ENCODE data around the gene AGER.

AGER gene

GRCh38 chr6:32152769-32153563 is 31.1 kb downstream of the AGER start:
- peak overlapping the region; percentile 93 for H3K4me2 ChIP-seq (ENCODE audit: low read depth, low read length, poor library complexity, severe bottlenecking)
- no peaks in the 10 kb centered on the region for H3K9me2 ChIP-seq (replicated peaks; ENCODE audit: low read depth, low read length)
- H2AFZ ChIP-seq (ENCODE audit: low read length): no peak overlapping the region
- H4K20me1 ChIP-seq (ENCODE audit: insufficient read depth, low read length, poor library complexity, severe bottlenecking): no peaks in the 10 kb centered on the region
- peaks cover 21% of the 10 kb centered on the region for H3K4me1 ChIP-seq (ENCODE audit: insufficient read depth, low read length, poor library complexity, severe bottlenecking)
- H3F3A ChIP-seq (ENCODE audit: low read depth): no peaks in the 10 kb centered on the region
- H3K79me2 ChIP-seq (ENCODE audit: insufficient read depth, low read length): peaks cover 17% of the 10 kb centered on the region
- TF ChIP-seq CTCF (conservative IDR thresholded peaks at IDR 0.05; ENCODE audit: low read length) (no peak), EZH2phosphoT487 (IDR thresholded peaks at IDR 0.05; ENCODE audit: borderline replicate concordance) (no peak)
- peak overlapping the region; percentile 90 for H3K4me3 ChIP-seq (ENCODE audit: low read length, poor library complexity, severe bottlenecking)
- H3K9me3 ChIP-seq (ENCODE audit: insufficient read depth, low read depth, low read length): no peaks in the 10 kb centered on the region
- peak overlapping the region; percentile 70 for H3K9ac ChIP-seq (ENCODE audit: low read depth, low read length, poor library complexity, severe bottlenecking)
- no peaks in the 10 kb centered on the region for H3K27me3 ChIP-seq (ENCODE audit: insufficient read depth, low read length, poor library complexity, severe bottlenecking)
- peaks cover 6% of the 10 kb centered on the region; the same call in 1 of the 2 replicates for H3K36me3 ChIP-seq (ENCODE audit: insufficient read depth, low read length)

GRCh38 chr6:32151863-32152768 is 31.9 kb downstream of the AGER start, which contains the start of gene PRRT1:
PRRT1 (minus strand) TSS chr6:32151939; CDS start chr6:32151827, 112 bp downstream.
- no peaks in the 10 kb centered on the region for H3K27me3 ChIP-seq (ENCODE audit: insufficient read depth, low read length, poor library complexity, severe bottlenecking)
- H3K9me3 ChIP-seq (ENCODE audit: insufficient read depth, low read depth, low read length): no peaks in the 10 kb centered on the region
- H3K79me2 ChIP-seq (ENCODE audit: insufficient read depth, low read length): peaks cover 17% of the 10 kb centered on the region
- peak within 1 kb of the TSS; percentile 9 for H3K9ac ChIP-seq (ENCODE audit: low read depth, low read length, poor library complexity, severe bottlenecking)
- H3K36me3 ChIP-seq (ENCODE audit: insufficient read depth, low read length): no peaks in the 10 kb centered on the region
- no peaks in the 10 kb centered on the region for H3K9me2 ChIP-seq (replicated peaks; ENCODE audit: low read depth, low read length)
- no peaks in the 10 kb centered on the region for H4K20me1 ChIP-seq (ENCODE audit: insufficient read depth, low read length, poor library complexity, severe bottlenecking)
- no peak within 1 kb of the TSS for H2AFZ ChIP-seq (ENCODE audit: low read length)
- TF ChIP-seq CTCF (conservative IDR thresholded peaks at IDR 0.05; ENCODE audit: low read length) (no peak), EZH2phosphoT487 (IDR thresholded peaks at IDR 0.05; ENCODE audit: borderline replicate concordance) (no peak)
- no peak within 1 kb of the TSS for H3K4me2 ChIP-seq (ENCODE audit: low read depth, low read length, poor library complexity, severe bottlenecking)
- peaks cover 21% of the 10 kb centered on the region for H3K4me1 ChIP-seq (ENCODE audit: insufficient read depth, low read length, poor library complexity, severe bottlenecking)
- no peaks in the 10 kb centered on the region for H3F3A ChIP-seq (ENCODE audit: low read depth)
- H3K4me3 ChIP-seq (ENCODE audit: low read length, poor library complexity, severe bottlenecking): no peak within 1 kb of the TSS

GRCh38 chr6:32151181-32151862 is 32.7 kb downstream of the AGER start:
- Histone ChIP-seq H3K9me3 (ENCODE audit: insufficient read depth, low read depth, low read length) (no peaks in the 10 kb centered on the region), H3K9me2 (replicated peaks; ENCODE audit: low read depth, low read length) (no peaks in the 10 kb centered on the region), H2AFZ (ENCODE audit: low read length) (no peak overlapping the region), H3K4me3 (ENCODE audit: low read length, poor library complexity, severe bottlenecking) (no peak overlapping the region), H3K27me3 (ENCODE audit: insufficient read depth, low read length, poor library complexity, severe bottlenecking) (no peaks in the 10 kb centered on the region), H3K36me3 (ENCODE audit: insufficient read depth, low read length) (no peaks in the 10 kb centered on the region), H3K9ac (ENCODE audit: low read depth, low read length, poor library complexity, severe bottlenecking) (peak overlapping the region; percentile 9), H3F3A (ENCODE audit: low read depth) (no peaks in the 10 kb centered on the region), H3K79me2 (ENCODE audit: insufficient read depth, low read length) (peaks cover 15% of the 10 kb centered on the region), H3K4me2 (ENCODE audit: low read depth, low read length, poor library complexity, severe bottlenecking) (no peak overlapping the region), H4K20me1 (ENCODE audit: insufficient read depth, low read length, poor library complexity, severe bottlenecking) (no peaks in the 10 kb centered on the region), H3K4me1 (ENCODE audit: insufficient read depth, low read length, poor library complexity, severe bottlenecking) (peaks cover 21% of the 10 kb centered on the region)
- TF ChIP-seq CTCF (conservative IDR thresholded peaks at IDR 0.05; ENCODE audit: low read length): no peak
- TF ChIP-seq EZH2phosphoT487 (IDR thresholded peaks at IDR 0.05; ENCODE audit: borderline replicate concordance): no peak

All from Loucy (cell line).